Glomerular visceral epithelial cell (primary cell): Measurements from ENCODE around the gene PDCD6IP.
"Not testable (repeated sequence)": the region's sequence is repeated elsewhere in the genome, so short reads cannot be mapped to it uniquely, and the experiment has no call there.

Source experiments
- DNase-seq: peaks from one replicate; pipeline ENCODE4 v3.0.0-alpha.2; 2016; ENCODE audit errors: extremely low spot score

PDCD6IP gene

GRCh38 chr3:33798418-33799201 lies at the start of gene PDCD6IP:
Gene PDCD6IP, plus strand, starts transcription at chr3:33798630. Its CDS starts 99 bp downstream, at chr3:33798729.
- peak; percentile 92 for DNase-seq

GRCh38 chr3:33749546-33750210 lies 48.8 kb upstream of the PDCD6IP start:
- no peak for DNase-seq

GRCh38 chr3:33750211-33750548 lies 48.2 kb upstream of the PDCD6IP start:
- no peak for DNase-seq

- DNase-seq = no peak
Observed at GRCh38 chr3:33751336-33751735, 47.1 kb upstream of the PDCD6IP start.

GRCh38 chr3:33754391-33754790 lies 44.0 kb upstream of the PDCD6IP start:
- DNase-seq = not testable (repeated sequence)

- no peak for DNase-seq
Observed at GRCh38 chr3:33758281-33758680, 40.1 kb upstream of the PDCD6IP start.

- DNase-seq = peak; percentile 30
Observed at GRCh38 chr3:33758864-33759263, 39.6 kb upstream of the PDCD6IP start.

GRCh38 chr3:33768578-33769330 lies 29.7 kb upstream of the PDCD6IP start:
- DNase-seq = no peak

GRCh38 chr3:33773637-33774036 lies 24.8 kb upstream of the PDCD6IP start:
- no peak for DNase-seq

- no peak for DNase-seq
Observed at GRCh38 chr3:33775363-33775762, 23.1 kb upstream of the PDCD6IP start.

- DNase-seq = no peak
Observed at GRCh38 chr3:33777996-33778395, 20.4 kb upstream of the PDCD6IP start.

GRCh38 chr3:33779751-33780150 lies 18.7 kb upstream of the PDCD6IP start:
- DNase-seq = no peak

GRCh38 chr3:33781413-33781812 lies 17.0 kb upstream of the PDCD6IP start:
- not testable (repeated sequence) for DNase-seq

- peak; percentile 29 for DNase-seq
Observed at GRCh38 chr3:33786565-33787327, 11.7 kb upstream of the PDCD6IP start.

- DNase-seq = peak; percentile 70
Observed at GRCh38 chr3:33787328-33788009, 11.0 kb upstream of the PDCD6IP start.

- no peak for DNase-seq
Observed at GRCh38 chr3:33789183-33789954, 9.1 kb upstream of the PDCD6IP start.

- no peak for DNase-seq
Observed at GRCh38 chr3:33790091-33790490, 8.3 kb upstream of the PDCD6IP start.

- no peak for DNase-seq
Observed at GRCh38 chr3:33791477-33792166, 6.8 kb upstream of the PDCD6IP start.

- DNase-seq = no peak
Observed at GRCh38 chr3:33792167-33792892, 6.1 kb upstream of the PDCD6IP start.
